NCI-H2171 (cell line): ENCODE results near the gene FXYD1.
"Not testable (repeated sequence)": the region's sequence is repeated elsewhere in the genome, so short reads cannot be mapped to it uniquely, and the experiment has no call there.

Source experiments
- DNase-seq: peaks from one replicate; lab custom pipeline; 2025; lab: John Stamatoyannopoulos, UW

FXYD1 gene

DNA sequence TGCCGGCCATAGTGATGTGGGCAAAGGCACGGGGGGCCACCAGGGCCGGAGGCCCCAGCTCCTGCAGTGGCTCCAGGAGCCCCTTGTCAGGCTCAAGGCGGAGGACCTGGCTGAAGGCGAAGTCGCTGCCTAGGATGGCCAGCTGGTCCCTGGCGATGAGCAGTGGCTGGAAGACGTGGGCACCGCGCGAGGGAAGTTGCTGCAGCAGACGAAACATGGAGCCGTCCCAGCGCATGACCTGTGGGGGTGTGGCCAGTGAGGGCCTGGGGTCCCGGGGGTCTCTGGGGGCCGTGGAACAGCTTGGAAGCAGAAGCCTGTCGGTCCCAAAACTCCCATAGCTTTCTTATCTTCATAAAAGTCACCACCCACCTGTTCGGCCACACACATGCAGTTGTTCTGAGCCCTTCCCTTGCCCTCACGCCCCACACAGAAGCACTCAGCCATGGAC lies 13.3 kb upstream of the FXYD1 start:
- DNase-seq = no peak

DNA sequence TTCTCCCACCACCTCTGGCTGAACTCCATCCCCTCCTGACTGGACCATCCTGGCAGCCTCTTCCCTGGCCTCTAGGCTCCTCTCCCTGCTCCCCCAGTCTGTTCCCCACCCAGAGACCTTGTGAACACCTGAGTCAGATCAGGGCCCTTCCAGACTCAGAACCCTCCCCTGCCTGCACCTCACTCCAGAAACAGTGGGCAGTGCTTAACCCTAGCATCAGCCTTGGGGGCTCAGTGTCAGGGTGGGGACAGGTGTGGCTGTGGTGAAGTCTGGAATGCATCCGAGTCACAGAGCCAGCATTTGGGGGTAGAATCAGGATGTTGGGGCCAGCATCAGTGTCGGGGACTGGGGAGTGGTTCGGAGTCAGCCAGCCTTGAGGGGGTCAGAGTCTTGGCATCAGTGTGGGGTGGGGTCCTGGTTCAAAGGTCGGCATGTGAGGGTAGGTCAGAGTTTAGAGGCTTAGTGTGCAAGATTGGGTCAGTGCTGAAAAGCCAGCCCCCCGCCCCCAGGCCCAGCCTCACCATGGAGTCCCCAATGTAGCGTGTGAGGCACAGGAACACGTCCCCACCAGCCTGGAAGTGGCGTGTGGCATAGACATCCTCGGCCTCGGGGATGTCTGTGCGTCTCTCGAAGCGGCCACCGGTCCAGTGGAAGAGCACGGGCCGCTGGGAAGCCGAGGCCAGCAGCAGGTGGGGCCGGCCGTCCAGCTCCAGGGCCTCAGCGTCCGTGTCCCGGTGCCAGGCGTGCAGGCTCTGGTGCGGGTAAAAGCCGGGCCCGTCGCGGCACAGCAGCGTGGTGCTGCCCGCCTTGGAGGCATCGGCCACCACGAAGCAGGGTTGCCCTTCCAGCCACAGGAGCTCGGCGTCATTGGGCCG lies 12.6 kb upstream of the FXYD1 start:
- DNase-seq = no peak

DNA sequence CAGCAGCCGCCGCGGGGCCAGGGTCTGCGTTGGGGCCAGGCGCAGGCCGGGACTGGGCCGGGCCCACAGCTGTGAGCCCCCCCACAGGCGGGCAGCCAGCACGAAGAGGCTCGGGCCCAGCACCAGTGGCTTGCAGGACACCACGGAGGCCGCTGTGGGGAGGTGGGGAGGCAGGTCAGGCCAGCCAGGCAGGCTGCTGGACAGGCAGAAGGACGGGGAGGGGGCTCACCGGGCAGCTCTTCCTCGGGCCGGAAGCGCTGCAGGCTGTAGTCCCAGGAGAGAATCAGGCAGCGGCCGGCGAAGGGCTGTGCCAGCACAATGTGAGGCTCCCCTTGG lies 12.0 kb upstream of the FXYD1 start:
- DNase-seq = no peak

DNA sequence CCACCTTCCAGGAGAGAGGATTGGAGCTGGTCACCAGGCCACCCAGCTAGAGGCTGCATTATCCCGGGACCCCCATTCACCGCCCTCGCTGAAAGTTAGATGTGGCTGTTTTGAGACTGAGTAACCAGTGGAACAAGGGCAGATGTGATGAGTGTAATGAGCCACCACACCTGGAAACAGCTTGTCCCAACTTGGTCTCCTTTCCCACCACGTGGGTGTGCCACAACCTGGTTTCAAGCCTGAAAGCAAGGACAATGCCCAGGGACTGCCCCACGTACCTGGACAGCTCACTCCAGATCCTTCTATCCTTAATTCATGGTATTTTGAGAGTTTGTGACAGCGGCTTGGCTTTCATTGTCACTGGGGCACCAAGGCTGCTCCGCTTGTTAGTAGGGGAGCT lies 10.8 kb upstream of the FXYD1 start:
- no peak for DNase-seq

DNA sequence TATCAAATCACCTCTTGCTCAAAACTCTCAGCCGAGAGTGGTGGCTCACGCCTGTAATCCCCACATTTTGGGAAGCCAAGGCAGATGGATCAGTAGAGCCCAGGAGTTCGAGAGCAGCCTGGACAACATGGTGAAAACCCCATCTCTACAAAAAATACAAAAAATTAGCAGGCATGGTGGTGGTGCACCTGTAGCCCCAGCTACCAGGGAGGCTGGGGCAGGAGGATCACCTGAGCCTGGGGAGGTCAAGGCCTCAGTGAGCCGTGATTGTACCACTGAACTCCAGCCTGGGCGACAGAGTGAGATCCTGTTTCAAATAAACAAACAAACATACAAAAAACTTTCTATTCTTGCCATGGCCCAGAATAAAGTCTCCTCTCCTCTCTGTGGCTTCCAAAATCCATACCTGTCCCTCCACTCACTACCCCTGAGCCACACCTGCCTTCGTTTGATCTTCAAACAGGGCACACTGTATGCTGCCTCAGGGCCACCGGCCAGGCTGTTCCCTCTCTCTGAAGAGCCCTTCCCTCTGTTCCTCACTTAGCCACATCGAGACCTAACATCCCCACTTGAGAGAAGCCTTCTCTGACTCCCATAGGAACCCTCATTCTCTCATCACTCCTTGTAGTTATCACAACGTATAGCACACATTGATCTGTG lies 10.1 kb upstream of the FXYD1 start:
- no peak for DNase-seq

DNA sequence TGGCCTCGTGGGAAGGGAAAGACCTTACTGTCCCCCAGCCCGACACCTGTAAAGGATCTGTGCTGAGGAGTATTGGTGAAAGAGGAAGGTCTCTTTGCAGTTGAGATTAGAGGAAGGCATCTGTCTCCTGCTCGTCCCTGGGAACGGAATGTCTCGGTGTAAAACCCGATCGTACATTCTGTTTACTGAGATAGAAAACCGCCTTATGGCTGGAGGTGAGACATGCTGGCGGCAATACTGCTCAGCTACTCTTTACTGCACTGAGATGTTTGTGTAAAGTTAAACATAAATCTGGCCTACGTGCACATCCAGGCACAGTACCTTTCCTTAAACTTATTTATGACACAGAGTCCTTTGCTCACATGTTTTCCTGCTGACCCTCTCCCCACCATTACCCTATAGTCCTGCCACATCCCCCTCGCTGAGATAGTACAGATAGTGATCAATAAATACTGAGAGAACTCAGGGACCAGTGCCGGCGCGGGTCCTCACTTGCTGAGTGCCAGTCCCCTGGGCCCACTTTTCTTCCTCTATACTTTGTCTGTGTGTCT lies 8.8 kb upstream of the FXYD1 start:
- DNase-seq = not testable (repeated sequence)

DNA sequence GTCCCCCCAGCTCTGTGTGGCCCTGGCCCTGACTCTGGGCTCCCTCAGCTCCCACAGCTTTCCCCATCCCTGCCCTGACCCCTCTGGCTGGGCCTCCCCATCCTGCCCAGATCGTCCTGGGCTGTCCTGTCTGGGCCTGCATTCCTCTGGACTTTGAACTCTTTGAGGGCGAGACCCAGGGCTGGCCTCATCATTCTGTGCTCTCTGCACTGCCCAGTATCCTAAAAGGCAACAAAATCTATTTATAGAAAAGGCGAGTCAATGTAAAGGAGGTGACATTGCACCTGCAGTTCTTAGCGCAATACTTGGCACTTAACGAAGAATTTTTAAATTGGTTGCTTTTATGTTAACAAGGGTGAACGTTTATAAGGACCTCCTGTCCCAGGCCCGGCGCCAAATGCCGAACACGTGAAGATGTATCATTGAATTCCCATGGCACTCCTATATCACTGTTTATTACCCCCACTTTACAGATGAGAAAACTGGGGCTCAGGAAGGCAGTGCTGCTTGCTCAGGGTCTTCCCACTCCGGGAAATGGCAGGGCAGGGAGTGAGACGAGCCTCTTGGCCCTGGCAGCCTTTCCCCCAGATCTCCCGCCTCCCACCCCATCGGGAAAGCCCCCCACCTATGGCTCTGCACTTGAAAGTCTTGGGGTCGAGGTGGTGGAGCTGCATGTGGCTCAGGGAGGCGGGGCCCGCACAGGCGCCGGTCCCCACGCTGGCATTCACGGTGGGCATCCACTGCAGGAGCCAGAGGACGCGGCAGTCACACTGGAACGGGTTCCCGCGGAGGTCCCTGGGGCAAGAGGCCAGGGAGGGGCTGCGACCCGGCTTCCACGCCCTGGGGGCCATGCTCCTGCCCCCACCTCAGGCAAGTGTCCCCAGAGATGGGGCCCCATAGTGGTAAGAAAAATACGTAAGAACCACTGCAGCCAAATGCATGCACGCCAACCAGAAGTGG lies 7.6 kb upstream of the FXYD1 start:
- no peak for DNase-seq

DNA sequence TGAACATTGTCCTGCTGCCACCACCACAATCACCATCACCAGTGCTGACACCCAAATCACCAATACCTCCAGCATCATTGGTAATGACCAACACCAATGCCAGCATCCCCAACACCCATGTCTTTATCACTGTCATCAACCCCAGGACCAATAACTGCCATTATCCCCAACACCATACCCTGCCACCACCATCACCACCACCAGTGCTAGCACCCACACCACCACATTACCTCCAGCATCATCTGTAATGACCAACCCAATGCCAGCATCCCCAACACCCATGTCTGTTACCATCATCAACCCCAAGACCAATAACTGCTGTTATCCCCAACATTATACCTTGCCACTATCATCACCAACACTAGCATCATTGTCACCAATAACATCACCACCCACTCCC lies 6.4 kb upstream of the FXYD1 start:
- DNase-seq = no peak

DNA sequence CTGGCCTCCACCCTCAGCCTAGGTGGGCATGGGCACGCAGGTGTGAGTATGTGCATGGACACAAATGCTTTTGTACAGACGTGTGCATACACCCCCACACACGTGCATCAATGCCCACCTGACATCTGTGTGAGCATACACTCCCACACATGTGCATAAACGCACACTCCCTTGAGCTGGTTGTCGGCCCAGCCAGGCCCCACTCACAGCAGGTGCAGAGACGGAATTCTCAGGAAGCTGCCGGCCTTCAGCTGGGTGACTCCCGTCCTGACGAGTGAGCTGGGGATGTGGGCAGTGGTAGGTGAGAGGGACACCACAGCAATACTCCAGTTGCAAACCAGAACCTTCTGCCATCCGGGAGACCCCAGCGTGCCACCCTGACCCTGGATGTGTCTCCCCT lies 4.8 kb upstream of the FXYD1 start:
- DNase-seq = no peak

DNA sequence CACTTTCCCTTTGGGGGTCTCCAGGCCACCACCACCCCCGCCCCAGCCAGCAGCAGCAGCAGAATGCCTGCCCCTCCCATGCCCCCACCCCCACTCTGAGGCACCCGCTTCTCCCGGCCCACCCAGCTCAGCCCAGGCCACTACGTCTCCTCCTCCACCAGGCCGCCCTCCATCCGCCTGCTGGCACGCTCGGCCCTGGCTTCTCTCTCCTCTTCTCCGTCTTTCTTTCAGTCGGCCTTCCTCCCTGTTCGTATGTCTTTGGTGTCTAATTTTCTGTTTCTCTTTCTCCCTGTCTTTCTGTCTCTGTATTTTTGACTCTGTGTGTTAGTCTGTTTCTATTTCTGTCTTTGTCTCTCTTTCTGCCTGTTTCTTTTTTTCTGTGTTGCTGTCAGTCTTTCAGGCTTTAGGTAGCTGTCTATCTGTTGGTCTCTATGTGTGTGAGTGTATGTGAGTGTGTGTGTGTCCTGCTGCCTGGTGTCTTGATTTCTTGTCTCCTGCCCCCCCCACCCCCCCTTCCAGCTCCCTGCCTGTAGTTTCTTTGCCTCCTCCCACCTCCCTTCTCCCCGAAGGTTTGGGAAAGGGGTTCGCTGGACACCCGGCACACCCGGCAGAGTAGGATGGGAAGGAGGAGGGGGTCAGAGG lies 3.9 kb upstream of the FXYD1 start, which contains the start of gene LGI4:
TSS of gene LGI4 (minus strand) at position 459 of the 642 bp plus-strand sequence. CDS start at position 80, 379 bp downstream.
- DNase-seq = no peak

DNA sequence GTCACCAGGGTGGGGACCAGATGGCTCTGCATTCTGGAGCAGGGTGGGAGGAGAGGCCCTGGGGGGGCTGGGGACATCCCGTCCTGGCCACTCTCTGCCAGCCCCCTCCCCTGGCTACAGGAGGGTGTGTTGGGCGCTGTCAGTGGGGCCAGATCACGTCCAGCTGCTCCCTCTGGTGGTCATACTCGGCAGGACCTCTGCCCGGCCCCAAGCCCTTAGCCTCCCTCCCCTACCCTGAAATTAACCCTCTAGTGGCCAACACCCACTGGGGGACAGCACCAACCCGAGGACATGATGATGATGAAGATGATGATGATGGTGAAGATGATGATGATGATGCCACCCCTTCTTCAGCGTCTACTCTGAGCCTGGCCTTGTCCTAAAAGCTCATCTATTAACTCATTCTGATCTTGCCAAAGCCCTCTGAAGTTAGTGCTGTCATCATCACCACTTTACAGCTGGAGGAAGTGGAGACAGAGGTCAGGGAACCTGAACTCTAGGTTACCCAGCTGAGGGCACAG lies 3.2 kb upstream of the FXYD1 start:
- DNase-seq = peak; percentile 46

DNA sequence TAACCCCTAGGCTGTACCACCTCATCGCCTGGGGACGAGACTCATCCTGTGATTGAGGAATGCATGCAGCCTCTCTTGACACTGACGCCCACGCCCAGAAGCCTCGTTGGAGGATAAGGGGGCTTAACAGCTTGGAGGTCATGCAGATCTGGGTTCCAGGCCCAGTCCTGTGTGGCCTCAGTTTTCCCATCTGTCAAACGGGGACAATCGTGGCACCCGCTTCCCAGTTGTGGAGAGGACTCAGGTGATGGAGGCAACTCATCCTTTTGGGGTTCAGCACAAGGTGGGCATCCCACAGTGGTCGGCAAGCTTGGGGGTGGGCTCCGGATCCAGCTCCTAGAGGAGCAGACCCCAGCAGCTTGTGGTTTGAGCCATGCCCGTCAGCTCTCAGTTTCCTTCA lies 2.4 kb upstream of the FXYD1 start:
- DNase-seq = no peak

DNA sequence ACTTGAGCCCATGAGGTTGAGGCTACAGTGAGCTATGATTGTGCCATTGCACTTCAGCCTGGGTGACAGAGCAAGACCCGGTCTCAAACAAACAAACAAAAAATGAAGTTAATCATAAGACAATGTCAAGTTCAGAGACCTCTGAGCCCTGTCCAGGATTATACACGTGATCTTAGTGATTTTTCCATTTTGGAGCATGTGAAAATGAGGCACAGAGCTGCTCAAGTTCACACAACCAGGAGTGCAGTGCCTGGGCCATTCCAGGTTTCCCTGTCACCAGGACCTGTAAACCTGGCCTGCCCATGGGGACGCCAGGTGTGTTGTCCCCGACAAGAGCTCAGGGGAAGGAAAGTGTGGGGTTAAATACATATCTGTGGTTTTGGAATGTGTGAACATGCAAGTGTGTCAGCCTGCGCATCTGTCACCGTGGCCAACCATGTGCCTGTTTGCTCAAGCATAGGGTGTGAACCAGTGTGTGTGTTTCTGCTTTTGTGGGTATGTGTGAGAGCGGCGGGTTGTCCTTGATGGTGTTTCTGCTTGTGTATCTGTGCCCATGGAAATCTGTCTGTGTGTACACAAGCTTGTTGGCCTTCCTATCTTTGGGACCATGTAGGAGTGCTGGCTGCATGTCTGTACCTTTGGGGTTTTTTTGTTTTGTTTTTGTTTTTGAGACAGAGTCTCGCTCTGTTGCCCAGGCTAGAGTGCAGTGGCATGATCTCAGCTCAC lies 1.5 kb upstream of the FXYD1 start:
- no peak for DNase-seq

DNA sequence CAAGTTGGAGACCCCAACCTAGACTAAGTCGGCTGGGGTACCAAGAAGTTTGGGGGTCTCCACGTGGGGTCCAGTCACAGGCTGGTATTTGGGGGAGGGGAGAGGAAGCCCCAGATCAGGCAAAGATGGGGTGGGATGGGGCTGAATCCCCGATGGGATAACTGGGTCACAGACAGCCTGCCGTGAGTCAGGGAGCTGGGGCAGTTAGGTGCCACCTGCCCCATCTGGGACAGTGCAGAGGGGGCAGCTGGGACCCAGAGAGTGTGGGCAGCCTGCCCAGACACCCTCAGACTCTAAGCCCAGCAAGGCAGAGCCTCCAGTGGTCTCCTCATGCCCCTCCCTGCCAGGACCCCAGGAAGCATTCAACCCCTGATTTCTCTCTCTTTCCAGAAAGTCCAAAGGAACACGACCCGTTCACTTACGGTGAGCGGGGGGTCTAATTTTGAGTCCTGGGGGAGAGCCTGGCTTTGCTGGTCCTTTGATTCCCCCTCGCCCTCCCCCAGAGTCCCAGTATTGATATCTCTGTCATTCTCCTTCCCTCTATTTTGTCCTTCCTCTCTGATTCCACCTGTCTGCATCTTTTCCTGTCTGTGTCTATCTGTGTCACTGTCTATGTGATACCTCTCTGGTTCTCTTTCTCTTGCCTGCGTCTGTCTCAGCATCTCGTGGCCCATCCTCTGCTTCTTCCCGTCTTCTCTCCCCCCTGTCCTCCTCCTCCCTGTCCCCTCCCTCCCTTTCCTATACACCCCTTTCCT lies 1.8 kb downstream of the FXYD1 start:
- no peak for DNase-seq

DNA sequence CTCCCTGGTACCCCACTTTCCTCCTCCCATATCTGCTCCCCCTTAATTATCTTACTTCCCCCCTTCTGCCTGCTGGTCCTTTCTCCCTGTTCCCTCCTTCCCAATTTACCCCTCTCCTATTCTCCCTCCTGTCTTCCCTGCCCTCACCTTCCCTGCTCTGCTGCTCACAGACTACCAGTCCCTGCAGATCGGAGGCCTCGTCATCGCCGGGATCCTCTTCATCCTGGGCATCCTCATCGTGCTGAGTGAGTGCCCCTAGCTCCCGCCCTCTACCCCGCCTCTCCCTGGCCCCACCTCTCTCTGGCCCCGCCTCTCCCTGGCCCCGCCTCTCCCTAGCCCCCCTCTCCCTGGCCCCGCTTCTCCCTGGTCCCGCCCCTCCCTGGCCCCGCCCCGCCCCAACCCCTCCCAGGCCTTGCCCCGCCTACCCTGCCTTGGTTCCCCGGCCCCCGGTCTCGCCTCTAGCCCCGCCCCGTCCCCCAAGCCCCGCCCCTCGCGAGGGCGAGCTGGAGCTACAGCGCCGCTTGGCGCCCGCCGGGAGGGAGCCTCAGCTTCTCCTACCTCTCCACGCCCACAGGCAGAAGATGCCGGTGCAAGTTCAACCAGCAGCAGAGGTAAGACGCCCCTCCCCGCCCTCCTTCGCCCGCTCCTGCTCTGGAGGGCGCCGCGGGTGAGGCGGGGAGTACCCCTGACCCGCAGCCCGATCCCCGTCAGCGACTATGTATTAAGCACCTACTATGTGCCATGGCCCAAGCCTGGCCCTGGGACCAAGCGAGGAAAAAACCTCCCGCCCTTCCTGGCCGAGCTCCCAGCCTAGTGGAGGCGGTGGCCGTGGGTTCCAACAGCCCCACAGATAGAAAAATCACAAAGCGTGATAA lies 2.6 kb downstream of the FXYD1 start:
- peak; percentile 88 for DNase-seq

DNA sequence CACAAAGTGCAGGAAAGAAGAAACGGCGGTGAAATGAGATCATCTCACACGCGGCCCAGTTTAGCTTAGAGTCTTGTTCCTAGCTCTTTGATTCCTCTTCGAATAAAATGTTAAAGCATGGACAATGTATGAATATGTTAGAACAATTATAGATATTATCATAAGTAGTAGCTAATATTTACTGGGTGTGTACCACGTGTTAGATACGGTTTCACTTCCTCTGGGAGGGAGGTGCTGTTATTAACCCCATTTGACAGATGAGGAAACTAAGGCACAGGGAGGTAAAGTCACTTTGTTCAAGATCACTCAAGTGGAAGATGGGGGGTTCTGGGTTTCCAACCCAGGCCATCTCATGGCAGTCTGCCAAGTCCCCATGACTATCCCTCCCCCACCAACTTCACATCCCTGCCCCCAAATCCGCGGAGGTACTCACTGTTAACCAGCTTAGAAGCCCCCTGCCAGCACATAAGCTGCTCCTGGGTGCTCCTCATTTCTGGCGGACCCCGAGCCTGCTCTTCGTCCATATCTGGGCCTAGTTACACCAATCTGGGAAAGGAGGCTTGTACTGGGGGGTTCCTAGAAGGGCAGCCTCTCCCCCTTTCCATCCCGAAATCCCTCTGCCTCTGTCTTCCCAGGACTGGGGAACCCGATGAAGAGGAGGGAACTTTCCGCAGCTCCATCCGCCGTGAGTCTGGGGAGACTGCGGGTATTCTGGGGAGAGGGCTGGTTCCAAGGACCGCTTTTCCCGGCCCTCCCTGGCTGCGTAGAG lies 3.4 kb downstream of the FXYD1 start:
- no peak for DNase-seq

DNA sequence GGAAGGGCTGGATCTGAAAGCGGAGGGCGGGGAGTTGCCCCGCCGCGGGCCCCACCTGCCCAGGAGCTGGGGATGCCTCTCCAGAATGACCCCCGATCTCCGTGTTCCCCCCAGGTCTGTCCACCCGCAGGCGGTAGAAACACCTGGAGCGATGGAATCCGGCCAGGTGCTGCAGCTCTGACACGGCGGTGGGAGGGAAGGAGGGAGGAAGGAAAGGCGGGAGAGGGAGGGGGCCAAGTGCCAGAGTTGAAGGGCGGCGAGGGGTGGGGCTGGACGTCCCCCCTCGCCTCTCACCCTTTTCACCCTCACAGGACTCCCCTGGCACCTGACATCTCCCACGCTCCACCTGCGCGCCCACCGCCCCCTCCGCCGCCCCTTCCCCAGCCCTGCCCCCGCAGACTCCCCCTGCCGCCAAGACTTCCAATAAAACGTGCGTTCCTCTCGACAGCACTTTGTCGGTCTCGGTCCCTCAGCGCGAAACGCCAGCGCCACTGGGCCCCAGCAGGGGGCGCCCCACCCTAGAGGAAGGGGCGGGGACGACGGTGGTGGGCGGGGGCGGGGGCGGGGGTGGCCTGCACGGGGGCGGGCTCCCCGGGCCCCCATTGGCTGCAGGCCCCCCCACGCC lies 4.1 kb downstream of the FXYD1 start:
- peak; percentile 32 for DNase-seq
